Hematopoietic multipotent progenitor cell treated with erythropoietin and hydrocortisone succinate and interleukin-3 and kit ligand, for 4 days (in vitro differentiated cells): Measurements from ENCODE around the gene INTS13.
"Not testable (repeated sequence)": the region's sequence is repeated elsewhere in the genome, so short reads cannot be mapped to it uniquely, and the experiment has no call there.

Experiments
- DNase-seq: peaks from one replicate; pipeline ENCODE4 v3.0.0-alpha.2; 2015

INTS13 gene, protein sequence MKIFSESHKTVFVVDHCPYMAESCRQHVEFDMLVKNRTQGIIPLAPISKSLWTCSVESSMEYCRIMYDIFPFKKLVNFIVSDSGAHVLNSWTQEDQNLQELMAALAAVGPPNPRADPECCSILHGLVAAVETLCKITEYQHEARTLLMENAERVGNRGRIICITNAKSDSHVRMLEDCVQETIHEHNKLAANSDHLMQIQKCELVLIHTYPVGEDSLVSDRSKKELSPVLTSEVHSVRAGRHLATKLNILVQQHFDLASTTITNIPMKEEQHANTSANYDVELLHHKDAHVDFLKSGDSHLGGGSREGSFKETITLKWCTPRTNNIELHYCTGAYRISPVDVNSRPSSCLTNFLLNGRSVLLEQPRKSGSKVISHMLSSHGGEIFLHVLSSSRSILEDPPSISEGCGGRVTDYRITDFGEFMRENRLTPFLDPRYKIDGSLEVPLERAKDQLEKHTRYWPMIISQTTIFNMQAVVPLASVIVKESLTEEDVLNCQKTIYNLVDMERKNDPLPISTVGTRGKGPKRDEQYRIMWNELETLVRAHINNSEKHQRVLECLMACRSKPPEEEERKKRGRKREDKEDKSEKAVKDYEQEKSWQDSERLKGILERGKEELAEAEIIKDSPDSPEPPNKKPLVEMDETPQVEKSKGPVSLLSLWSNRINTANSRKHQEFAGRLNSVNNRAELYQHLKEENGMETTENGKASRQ

DNA sequence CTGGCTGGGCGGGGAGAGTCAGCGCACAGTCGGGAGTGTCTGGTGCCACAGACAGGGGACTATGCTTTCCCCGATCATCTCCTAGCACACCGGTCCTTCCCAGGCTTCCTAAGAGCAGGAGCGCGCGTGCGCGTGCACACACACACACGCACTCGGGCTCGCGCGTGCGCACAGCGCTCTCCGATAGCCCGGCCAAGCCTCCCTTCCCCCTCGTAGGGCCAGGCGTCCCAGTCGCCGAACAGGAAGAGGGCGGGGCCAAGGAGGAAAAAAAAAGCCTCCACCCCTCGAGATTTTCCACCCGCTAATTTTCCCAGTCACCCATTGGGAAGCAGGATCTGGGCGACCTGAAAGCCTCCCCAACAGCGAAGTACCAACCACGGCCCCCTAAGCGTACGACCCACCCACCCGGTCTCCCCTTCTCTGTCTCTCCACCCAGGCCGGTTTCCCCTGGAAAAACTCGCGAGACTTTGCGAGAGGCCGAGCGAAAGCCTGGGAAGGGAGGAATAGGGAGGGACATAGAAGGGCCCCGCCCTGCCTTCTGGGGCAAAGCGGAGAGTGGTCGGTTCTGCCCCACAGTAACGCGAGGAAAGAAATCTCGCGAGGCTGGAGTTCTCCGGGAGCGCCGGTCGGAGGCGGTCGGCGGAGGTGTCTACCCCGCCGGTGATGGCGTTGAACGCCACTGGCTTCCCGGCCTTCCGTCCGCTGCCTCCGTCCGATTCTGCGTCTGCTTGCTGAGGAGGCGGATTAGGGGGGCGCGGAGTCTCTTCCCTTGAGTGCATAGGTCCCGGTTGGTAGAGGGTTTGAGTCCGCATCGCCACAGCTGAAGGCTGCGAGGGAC is at the start of gene INTS13, which contains the start of gene FGFR1OP2:
TSS of gene INTS13 (minus strand) at position 119 of the 838 bp plus-strand sequence. CDS start 1,178 bp downstream, outside the sequence.
TSS of gene FGFR1OP2 (plus strand) at position 608 of the 838 bp plus-strand sequence. CDS start 15,689 bp downstream, outside the sequence.
- DNase-seq, result peak; percentile 100

DNA sequence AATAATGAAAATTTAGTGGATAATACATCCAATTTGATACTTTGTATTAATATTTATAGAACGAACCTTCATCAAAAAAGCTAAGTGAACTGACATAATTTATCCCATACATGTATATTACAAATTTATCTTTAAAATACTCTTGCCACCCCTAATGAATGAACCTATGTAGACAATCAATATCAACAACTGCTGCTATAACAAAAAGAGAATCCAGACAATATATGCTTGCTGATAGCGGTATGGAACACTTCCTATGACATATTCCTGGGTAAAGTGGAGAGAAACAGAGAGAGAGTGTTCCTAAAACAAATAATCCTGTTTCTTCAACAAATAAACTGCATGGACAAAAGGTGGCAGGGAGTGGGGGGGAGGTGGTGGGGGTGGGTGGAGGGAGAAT is 45.1 kb upstream of the INTS13 start:
- no peak for DNase-seq

DNA sequence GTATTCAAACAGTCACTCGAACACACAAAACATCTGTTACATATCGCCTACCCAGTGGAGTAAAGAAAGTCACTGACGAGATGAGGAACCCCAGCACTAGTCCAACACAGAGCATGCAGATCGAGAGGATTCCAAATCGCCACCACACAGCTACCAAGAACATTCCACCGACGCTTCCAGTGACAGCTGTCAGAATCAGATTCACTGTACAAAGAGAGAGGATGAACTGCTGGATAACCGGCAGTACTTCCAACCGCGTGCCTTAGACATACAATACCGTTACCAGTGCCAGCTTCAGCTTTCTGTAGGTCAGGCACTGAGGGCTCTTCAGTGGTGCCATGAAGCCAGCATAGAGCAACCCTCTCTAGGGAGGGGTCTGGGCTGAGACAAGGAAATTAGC is 42.0 kb upstream of the INTS13 start:
- DNase-seq, result no peak

DNA sequence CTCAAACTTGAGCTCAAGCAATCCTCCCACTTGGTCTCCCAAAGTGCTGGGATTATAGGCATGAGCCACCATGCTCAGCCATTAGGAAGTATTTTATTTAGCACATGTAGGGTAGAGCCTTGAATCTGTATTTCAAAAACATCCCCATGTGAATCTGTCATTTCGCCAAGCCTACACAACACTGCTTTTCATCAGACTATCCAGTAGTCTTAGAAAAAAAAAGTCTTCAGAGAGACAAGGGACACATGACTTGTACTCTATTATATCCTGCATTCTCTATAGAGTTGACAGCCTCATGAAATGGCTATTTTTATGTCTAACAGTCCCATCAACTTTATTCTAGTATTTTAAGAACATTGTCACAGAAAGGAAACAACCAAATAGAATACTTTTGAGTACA is 41.0 kb upstream of the INTS13 start:
- no peak for DNase-seq

DNA sequence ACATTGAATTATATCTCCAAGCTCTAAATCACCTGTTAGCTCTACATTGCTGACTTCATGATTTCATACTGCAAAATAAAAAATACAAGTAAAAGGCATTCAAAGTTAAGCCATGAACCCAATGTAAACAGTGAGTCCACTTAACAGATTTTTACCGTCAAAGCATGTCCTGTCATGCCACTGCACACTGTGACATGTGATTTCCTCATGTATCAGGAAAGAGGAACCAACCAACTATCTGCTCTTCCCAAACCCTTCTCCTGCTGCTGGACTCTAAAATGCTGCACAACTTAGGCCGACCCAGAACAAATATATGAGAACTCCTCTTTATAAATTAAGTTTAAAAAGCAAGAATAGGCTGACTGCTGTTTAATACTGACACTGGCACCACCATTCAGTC is 38.9 kb upstream of the INTS13 start:
- DNase-seq, result peak; percentile 41

DNA sequence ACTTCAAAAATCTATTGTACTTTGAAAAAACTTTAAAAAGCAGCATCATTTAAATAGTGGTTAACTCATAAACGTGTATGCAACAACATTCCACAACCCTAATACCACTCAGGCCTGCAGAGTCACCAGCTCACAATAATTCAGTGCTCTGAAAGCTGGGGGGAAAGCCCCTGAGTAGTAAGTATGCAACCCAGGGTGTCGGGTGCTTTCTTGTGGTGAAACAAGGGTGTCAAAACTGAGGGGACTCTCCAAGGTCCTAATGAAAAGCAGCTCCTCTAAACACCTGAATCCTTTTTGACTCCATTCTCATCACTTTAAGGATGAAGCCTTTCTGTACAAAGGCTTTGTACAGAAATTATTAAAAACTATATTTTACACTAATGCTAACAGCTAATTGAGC is 34.2 kb upstream of the INTS13 start:
- no peak for DNase-seq

DNA sequence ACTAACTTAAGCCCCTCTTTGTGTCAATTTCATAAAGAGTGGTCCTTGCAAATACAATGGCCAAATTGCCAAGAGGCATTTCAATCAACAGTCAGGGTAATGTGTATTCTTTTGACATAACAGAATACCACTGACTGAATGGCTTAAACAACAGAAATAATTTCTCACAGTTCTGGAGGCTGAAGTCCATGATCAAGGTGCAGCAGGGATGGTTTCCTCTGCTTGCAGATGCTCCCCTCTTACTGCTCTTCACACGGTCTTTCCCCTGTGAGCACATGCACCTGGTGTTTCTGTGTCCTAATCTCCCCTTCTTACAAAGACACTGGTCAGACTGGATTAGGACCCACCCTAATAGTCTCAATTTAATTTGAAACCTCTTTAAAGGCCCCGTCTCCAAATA is 32.4 kb upstream of the INTS13 start:
- DNase-seq, result no peak

DNA sequence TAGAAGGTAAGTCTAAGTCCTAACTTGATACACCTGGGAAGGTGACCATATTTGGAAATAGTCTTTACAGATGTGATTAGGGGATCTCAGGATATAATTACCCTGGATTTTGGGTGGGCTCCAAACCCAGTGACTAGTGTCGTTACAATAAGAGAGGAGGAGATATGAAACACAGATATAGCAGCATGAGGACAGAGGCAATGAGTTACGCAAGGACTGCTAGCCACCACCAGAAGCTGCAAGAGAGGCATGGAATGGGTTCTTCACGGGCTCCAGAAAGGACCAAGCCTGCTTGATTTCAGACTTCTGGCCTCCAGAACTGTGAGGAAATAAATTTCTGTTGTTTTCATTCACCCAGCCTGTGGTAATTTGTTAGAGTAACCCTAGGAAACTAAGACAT is 29.1 kb upstream of the INTS13 start:
- peak; percentile 42 for DNase-seq

DNA sequence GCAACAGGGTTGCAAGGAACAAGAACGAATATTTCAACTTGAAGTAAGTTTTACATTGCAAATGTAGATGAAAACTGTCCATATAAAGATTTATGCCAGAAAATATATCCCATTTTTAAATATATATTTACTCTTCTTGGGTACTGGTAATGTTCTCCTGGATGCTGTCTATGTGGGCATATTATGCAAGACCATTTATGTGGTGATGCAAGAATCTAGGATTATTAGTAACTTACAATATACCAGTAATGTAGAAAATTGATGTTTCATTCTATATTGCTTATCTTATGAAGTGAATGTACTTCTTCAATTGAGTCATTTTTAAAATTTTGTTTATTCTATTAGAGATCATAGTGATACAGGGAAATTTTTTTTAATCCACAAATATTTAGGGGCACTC is 25.6 kb upstream of the INTS13 start:
- DNase-seq, result peak; percentile 26

DNA sequence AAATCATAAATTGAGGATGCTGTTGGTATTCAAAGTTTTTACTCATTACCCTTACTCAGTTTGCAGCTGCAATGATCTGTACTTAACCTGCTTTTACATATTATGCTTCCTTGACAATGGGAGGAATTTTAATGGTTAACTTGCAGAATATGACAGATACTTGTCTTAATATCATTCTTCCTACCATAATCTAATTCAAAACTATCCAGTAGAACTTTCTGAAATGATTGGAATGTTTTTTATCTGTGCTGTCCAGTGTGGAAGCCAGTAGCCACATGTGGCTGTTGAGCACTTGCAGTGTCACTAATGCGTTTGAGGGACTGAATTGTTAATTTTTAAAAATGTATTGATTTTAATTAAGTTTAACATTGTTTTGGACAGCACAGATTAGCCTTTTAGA is 24.0 kb upstream of the INTS13 start:
- no peak for DNase-seq

DNA sequence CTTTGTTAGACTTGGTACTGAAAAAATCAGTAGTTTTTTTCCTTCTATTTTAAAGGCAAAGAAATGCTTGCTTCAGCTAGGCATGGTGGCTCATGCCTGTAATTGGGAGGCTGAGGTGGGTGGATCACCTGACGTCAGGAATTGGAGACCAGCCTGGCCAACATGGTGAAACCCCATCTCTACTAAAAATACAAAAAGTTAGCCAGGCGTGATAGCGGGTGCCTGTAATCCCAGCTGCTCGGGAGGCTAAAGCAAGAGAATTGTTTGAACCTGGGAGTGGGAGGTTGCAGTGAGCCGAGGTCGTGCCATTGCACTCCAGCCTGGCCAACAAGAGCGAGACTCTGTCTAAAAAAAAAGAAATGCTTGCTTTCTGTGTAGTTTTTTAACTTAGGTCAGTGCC is 23.6 kb upstream of the INTS13 start:
- not testable (repeated sequence) for DNase-seq

DNA sequence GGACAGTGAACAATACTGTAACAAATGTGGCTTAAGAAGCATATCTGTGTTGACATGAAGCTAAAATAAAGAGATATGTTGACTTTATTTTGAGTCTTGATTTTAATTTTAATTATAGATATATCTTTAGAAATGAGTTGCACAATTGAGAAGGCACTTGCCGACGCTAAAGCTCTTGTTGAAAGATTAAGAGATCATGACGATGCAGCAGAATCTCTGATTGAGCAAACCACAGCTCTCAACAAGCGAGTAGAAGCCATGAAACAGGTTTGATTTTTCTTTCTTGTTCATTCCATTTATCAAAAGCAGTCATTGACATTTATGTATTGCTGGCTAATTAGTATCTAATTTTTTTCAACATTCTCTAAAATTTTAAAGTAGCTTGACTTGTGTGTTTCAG is 16.2 kb upstream of the INTS13 start:
- DNase-seq, result peak; percentile 63

DNA sequence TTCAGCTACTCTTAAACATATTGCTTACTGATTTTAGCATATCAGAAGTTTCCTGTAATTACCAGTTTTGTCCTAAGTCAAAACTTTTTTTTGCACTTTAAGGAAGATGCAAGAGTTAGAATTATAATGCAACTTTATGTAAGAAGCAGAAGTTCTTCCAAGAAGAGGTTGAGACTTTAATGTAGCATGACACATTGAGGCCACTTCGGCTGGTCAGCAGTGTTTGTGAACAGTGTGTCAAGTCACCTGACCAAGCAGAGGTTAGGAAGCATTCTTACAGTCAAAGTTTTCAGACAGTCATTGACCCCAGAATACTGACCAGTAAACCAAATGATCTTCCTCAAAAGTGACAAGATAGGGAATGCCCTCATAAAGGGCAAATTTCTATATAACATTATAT is 15.7 kb upstream of the INTS13 start:
- peak; percentile 54 for DNase-seq

DNA sequence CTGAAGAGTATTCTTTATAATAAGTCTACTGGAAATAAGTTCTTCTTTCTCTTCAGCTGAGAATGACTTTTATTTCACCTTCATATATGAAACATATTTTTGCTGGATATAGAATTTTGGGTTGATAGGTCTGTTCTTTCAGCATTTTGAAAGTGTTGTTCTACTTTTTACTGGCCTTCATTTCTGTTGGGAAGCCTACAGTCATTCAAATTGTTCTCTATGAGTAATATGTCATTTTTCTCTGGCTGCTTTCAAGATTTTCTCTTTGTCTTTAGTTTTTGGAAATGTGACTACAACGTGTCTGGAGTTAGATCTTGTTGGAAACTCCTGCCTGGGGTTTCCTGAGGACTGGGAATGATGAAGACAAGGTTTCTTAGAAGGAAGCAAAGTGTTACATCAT is 10.5 kb upstream of the INTS13 start:
- DNase-seq, result no peak

DNA sequence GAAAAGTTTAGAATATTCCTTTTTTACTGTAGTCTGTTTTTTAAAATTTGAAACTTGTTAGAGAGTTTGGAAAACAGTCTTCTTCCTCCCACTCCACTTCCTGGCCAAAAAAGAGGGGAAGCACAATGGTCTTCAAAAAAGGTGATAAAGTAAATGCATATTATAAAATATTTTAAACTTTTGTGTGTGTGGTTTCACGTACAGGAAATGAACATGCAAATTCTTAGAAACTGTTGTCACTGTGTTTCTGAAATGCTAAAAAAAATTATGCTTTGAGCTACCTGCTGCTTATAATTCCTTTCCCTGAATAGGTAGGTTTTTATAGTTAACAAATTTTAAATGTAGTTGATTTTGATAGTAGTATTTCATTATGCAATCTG is 3.4 kb upstream of the INTS13 start:
- peak; percentile 57 for DNase-seq

DNA sequence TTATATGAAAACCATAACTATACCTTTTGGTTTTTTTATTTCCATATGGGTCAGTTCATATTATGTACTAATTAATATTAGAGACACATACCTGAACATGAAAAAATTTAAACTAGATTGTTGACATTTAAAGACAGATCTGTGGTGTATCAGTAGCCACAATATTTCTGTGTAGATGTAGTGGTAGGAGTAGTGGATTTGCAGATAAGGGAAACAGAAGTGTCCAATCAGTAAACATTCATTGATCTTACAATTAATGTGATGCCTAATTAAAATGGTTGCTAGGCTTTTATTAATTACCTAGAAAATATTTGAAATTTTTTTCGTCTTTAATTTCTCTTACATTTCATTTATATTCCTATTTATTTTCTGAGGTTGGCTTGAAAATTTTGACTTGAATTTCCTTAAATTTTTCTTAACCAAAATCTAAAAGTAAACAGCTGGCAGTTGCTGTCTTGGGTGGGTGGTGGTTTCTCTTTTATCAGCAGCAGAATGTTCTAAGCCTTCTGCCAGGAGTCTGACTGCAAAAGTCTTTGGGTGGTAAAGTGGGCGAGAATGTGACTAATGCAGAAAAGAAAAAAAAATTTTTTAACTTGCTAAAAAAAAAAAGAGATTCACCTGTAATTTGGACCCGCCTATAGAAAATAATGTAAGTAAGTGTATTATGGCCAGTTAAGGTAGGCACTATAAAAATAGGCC is 2.9 kb upstream of the INTS13 start:
- DNase-seq, result peak; percentile 86

DNA sequence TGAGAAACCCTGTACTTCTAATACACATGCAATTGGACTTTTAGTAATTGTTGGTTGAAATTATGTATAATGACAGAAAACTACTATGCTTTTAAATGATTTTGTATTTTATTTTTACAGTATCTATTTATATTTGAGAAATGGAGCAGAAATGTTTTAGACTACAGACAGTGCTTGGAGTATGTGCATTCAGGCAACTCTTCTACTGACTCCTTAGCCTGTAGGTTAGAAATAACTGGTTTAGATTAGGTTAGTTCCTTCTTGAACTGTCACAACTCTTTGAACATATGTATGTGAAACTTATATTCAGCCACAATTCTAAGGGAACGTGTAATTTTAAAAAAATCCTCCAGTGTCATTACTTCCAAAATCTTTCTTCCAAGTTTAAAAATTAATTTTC is 2.2 kb upstream of the INTS13 start:
- DNase-seq, result peak; percentile 58

DNA sequence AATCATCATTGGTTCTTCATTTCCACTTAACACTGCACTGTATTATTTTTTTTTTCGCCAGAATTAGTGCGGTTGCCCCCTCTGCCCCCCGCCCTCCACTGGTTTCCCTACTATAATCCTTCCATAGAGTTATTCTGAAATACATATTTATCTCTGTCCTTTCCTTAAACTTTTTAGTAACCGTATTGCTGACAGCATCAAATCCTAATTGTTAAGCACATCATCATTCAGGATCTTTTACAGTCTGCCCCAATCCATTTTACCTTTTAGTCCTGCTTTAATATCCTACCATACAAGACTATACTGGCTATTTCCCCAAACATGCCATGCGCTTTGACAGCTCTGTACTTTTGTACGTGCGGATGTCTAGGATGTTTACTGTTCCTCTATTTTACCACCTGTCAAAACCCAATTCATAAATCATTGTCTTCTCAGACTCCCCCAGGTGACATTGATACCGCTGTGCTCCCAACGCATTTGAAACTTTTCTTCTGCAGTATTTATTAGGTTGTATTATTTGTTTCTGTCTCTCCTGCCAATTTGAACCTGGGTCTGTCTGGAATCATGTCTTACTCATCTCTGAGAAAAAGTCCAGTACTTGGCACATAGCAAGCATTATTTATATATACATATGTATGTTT is 1.5 kb upstream of the INTS13 start:
- DNase-seq, result peak; percentile 48

DNA sequence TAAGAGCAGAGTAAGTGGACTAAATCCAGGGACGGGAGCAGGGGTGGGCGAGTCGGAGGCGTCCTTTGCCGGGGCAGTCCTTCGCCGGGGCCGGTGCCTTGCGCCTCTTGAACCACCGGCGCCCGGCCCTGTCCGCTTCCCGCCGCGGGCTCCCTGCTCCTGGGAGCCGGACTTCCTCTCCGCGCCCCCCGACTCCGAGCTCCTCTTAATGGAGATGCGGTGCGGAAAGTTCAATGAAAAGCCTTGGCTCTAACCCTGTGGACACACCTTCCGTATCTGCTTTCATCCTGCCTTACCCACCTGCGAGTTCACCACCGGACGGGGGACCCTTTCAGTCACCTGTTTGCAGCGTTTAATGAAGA is 901 bp upstream of the INTS13 start:
- peak; percentile 53 for DNase-seq

DNA sequence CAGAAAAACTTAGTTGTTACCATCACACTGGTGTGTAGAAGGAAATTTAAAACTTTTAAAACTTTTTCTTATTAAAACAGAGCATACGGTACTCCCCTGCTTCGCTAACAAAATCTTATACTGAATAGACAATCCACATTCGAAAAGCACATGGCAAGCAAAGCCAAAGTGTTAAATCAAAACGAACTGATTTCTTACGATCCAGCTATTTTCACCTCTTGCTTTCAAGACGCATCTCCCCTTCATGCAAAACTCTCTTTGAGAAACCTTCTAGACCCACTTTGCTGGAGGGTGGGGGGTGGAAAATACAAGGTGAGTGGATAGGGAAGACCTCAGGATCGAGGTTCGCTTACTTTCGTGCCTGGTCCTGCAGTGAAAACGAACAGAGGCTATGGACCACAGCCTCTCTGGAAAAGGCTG is 328 bp downstream of the INTS13 start:
- DNase-seq, result no peak

DNA sequence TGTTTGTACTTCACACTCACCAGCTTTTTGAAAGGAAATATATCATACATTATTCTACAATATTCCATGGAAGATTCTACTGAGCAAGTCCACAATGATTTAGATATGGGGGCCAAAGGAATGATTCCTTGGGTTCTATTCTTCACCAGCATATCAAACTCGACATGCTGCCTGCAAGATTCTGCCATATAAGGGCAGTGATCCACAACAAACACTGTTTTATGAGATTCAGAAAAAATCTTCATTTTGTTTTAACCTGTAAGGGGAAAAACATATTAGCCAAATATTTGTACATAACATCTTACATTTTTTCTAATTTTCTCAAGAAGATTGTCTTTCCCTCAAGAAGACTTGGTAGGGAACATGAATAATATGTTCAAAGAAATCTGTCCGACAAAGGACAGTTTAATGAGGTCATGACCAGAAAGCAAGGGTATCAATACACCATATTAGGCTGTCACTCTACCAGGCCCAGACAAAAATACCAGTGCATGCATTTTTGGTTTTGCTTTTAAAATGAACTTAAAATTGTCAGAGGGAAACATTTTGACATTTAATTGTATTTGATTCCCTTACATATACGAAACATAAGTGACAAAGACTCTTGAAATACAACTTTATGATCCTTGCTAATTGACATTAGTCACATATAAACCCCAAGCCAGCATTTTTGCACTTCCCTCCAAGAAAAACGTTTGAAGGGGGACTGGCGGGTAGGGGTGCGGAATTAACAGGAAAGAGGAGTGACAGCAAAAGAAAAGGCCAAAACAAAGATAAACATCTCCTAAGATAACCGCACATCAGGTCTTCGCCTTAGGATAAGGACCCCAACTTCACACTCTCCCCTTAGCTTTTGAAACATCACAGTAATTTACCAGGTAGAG is 980 bp downstream of the INTS13 start:
- DNase-seq, result peak; percentile 53
